NCI-H82 treated with DMSO at 0.1 percent for 48 hours (cell line): ENCODE data around the gene LIPC.
A peak's percentile ranks its signal among the peaks of the same experiment; 100 is the strongest.

ENCODE experiments used
- DNase-seq: peaks from one replicate; lab custom pipeline; 2025; ENCODE audit not compliant: unreplicated experiment; lab: John Stamatoyannopoulos, UW

The LIPC gene

DNA sequence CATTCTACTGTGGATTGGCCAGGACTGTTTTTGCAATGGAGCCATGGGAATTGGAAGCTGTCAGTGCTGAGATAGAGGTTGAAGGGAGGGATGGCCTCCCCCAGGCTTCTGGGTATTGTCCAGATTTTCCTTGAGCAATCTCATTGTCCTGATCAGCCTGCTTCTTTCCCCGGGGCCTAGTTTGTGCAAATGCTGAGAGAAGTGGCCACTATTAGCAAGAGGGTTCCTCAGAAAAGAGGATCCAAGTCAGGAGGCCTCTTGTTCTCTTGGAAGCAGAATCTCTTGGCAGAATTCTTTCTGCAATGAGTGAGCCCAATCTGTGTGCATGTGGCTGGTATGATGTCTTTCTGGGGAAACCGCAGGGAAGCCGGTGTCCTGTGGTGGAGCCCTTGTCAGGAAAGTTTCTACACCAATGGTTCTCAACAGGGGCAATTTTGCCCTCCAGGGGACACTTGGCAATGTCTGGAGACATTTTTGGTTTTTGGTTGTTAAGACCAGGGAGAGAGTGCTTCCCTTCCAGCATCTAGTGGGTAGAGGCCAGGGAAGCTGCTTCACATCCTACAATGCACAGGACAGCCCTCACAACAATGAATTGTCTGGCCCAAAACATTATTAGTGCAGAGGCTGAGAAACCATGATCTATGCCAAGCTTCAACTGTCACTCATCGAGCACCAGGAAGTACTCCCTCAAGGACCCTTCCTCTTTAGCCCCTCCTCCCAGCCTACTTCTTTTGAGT is 2.0 kb downstream of the LIPC start:
- no peak for DNase-seq

DNA sequence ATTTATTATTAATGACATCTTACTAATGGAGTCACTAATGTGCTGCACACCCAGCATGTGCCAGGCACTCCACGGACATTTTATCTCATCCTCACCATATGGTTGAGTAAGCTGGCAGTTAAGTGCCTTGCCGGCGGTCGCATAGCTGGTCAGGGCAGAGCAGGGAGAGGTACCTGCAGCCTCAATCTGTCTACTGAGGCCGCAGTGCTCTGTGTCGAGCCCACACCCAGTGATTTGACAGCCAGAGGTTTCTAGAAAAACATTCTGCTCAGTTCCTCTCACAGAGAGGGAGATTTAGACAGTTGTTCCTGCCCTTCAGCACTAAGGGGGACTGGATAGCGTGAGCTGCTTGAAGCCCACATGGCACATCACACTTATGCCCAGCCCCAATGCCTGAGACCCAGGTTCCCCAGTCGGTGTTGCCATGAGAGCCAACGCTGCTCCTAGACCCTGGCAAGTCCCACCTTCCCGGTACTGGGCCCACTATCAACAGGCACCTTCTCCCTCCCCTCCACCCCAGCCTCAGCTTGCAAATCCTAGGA is 2.6 kb downstream of the LIPC start:
- DNase-seq, result no peak

DNA sequence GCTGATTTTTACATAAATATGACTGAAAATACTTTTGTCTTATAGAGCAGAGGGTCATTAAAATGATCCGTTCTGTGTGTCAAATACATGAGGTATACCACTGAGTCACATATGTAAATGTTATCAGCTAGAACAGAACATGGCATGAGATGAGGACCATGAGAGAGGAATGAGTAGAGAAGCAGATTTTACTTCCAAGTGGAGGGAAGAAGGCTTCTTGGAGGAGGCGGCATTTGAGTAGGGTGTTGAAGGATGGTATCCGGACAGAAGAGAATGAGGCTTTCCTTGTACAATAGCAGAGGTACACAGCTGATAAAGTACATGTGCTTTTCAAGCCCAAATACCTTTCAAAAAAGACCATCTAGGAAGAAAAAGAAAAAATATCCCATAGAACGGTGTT is 4.8 kb downstream of the LIPC start:
- no peak for DNase-seq

DNA sequence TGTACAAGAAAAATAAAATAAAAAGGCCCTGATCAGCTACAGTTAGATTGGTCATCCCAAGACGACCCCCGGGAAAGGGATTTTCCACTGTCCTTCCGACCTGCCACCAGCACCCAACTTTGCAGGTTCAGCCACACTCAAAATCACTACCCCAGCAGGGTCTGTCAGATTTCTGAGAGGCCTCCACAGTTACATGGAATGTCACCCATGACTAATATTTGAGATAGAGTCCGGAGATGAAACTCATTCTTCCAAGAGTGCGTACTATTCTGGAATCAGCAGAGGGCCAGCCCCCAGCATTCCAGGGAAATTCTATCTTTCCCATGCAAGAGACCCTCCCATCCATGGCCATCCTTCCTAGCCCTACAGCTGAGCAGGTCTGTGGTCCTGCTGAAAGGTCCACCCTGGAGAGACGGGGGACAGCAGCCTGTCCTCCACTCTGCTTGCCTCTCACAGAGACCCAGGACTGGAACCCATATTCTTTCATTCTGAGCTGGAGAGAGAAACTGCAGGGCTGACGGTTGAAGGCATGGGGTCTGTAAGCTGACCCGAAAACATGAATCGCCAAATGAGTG is 5.8 kb downstream of the LIPC start:
- no peak for DNase-seq

DNA sequence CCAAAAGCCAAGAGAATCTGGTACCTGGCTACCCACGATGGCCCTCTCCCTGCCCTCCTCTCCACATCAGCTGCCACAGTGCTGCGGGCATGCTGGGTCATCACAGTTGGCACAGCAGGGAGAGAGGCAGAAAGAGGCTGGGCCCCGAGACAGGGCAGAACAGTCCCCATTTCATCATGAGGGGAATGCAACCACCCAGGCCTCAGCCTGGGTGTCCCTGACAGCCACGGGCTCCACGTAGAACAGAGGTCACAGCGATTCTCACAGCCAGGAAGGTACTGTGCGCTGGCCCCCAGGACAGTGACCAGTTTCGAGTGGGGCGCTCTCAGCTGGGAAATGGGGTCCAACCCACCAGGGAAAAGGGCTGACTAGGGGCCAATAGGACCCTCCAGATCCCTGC is 6.3 kb downstream of the LIPC start:
- no peak for DNase-seq

DNA sequence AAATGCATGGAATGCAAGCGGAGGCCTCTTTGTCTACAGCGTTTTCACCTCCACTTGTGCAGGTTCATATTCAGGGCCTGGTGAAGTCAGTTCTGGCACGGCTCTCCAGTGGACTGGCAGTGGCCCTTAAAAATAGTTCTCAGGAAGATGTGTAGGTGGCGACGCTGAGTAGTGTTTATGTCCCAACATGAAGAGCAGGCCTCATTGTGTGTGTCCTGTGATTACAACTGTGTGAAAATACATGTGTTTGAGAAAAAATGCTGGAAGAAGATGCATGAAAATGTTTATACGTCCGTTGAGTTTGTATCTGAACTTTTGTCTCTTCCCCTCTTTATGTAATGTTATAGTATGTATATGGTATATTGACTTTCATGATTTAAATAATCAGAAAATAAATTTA is 7.2 kb downstream of the LIPC start:
- peak; percentile 47 for DNase-seq

DNA sequence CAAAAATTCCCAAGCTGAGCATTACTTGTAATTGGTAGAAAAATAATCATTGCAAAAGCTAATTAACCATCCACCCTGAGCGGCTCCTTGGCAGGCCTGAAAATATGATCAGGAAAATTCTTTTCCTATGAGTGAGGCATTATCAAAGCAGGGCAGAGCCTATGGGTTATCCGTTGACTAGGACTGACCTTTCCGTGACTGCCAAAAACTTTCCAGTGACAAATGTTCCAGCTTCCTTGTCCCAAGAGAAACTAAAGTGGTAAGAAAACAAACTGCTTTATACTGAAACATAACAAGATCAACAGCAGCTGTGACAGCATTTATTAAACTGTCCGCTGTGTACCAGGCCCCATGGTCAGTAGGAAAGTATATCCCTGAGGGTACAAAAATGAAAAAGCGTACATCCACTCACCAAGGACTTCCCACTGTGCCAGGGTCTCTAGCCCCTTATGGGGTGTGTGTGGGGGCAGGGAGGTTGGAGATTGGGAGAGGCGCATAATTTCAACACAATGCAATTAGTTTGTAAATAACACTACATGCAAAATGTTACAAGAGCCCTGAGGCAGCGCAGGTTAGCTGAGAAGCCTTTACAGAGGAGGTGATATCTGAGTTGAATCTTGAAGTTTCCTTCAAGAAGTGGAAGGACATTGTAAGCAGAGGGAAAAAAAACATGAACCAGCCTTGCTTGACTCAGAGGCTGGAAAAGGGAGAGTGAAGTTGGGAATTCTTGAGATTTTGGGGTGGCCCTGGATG is 8.5 kb downstream of the LIPC start:
- peak; percentile 3 for DNase-seq

DNA sequence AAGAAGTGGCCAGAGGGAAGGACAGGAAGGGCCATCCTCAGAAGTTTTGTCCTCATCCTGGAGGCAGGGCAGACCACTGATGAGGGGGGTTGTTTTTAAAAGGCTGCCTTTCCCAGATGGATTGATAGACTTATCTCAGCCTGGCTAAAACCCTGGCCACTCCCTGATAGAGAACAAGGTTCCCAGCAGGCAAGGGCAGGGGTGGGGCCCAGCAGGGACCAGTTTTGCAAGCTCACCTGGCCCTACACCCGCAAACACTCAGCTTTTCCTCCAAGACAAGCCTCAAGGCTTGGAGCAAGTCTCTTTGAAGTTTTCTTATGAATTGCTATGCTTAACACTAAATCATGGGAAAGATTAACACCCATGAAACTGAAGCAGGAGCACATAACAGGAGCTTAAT is 9.1 kb downstream of the LIPC start:
- peak; percentile 21 for DNase-seq

DNA sequence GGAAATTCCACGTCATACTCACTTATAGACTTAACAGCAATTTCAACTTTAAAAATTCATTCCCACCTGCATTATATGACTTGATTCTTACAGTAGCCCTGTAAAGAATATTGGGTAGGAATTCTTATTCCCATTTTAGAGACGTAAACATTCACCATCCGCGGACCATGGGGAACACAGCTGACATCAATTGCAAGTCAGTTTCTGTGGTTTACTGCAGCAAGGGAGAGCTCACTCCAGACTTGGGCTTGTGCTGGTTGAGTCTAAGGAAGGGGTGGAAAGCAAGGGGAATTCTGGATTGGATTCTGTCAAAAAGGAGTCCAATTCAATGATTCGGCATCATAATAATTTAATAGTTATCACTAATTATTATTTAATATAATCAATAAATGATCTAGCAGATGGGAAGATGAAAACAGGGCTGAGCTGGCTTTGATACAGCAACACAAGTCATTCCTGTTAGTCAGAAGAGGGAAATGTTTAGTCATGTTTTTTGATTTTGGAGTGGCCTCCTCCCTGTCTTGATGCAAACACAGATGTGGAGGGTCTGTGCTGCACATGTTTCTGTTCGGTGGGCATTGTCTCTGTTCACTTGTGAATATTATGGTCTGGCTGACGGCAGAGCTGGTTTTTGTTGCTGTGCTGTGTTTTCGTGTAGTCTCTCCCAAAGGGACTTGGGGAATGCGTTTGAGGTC is 9.7 kb downstream of the LIPC start:
- no peak for DNase-seq

DNA sequence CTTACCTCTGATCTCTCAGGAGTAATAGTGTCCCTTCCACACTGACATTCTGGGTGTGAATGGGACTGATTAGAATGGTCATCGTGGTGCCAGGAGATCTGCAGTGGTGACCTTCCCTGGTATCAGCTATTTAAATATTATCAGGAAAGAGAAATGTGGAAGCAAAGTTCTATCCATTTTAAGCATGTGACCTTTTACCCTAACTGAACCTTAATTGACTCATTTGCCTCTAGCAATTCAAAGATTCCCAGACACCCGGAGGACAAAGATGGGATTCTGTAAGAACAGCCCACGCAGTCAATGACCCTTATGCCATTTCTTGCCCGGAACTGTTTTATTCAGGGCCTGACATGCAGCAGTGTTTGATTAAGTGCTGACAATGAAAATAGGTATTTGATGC is 10.3 kb downstream of the LIPC start:
- DNase-seq, result no peak

DNA sequence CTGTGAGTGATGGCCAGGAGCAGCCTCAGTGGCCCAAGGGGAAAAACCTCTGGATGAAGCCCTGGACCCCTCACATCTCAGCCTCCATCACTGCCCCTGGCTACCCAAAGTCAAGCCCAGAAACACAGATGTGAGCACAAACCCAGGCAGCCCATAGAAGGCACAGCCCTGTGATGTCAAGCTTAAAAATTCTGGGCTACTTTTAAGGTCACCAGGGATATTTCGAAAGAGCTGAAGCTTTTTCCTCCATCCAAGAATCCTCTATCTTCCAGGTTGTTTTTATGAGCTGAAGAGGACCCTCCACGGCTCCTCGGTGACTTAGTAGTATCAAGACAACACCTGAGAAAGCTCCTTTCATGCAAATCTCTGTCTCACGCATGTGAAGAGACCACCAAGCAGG is 11.5 kb downstream of the LIPC start:
- DNase-seq, result no peak

DNA sequence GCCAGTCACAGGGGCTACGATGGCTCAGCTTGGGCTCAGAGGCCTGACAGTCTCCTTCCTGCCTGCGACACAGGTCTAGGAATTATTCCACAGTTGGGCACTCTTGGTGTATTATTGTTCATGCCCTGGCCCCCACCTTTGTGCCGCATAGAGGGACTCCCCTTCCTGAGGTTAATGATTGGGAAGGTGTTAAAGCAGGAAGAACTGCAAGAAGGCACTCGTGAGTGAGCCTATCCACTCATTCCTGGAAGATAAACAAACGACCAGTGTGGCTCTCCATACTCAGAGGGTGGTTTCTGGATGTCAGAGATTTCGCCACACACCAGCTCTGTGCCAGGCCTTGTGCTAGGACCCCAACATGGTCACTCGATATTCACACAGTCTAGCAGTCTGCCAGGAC is 12.3 kb downstream of the LIPC start:
- no peak for DNase-seq

DNA sequence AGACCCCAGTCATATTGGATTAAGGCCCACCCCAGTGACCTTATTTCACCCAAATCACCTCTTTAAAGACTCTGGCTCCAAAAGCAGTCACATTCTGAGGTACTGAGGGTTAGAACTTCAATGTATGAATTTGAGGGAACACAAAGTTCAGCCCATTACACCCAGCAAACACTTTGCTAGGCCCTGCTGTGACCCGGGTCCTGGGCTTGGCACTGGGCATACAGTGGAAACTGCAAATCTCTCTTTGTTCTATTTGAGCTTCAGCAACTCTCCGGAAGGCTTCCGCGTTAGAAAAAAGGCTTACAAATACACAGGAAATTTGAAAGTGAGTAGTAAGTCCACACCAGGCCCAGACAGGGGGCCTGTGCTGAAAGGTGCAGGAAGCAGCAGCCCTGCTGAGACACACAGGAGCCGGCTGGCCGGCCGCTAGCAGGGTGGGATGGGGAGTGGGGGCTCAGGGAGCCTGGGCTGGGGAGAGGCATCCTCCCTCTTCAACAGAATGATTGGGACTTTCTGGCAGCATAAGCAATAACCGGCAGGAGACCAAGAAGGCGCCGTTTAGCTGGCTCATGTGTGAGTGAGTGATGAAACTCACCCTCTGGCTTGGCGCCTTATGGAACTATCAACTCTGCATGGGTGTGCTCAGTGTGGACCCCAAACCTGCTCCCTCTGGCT is 13.0 kb downstream of the LIPC start:
- no peak for DNase-seq

DNA sequence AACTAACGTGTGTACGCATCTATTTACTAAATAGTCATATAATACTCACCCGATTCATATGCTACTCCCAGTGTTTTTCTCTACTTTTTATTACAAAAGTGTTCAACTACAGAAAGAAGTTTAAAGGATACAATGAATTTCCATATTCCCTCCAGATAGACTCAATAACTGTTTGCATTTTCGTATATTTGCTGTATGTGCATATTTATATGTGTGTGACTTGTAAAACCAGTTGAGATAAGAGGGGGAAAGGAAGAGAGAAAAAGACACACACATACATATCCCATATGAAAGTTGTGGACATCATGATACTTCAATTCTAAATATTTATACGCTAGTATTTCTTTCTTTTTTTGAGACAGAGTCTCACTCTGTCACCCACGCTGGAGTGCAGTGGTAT is 14.1 kb downstream of the LIPC start:
- no peak for DNase-seq

DNA sequence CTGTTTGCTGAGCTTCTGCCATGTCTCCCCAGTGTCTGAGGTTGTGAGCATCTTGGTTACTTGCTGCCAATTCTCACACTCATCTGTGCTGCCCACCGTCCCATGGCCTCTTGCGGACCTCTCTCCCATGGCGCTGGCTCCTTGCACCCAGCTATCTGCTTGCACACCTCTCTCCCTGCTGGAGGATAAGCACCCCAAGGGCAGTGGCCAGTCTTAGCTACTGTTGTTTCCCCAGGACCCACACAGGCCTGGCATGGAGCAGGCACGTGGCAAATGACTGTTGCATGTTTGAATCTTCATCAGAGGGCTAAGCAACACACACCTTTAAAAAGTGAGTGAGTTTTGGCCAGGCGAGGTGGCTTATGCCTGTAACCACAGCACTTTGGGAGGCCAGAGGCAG is 14.7 kb downstream of the LIPC start:
- no peak for DNase-seq

DNA sequence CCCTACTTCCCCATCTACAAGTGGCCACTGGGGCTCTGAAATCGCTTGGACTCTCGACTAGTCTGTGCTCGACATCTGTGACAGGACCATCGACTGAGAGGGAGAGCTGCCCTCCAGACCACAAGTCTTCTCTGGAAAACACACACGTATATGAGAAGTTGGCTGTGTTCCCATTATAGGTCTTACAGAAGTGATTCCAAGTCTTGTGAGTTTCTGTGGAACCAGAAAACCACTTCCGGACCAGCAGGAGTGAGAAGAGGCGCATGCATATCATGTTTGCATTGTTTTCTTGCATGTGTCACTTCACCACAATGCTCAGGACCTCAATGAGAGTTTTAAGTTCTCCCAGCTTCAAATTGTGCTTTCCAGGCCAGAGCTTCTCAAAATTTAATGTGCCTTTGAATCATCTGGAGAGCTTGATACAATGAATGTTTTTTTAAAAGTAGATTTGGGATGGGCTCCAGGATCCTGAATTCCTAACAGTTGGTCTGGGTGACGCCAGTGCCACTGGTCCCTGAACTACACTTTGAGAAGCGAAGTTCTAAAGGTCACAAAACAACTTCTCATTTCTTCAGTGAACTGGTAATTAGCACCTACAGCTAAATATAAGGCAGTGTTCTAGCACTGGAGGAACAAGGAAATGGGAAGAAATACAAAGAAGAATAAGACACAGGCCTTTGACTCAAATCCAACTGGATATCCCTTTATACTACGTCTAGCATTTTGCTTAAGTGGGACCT is 15.7 kb downstream of the LIPC start:
- no peak for DNase-seq

DNA sequence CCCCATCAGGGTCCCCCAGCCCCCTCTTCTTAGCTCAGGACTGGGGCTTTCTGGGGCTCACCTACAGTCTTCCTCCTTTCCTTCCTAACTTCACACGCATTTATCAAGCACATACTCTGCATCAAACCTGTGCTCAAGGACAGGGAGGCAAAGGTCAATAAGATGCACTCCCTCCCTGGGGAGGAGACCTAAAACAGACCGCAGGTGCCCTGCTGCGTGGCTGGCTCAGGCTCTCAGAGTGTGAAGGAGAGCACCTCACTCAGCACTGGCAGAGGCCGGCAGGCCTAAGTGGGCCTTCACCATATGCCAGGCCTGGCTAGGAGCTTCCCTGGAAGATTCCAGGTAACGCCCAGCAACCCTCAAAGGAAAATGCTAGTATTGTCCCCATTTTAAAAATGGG is 16.5 kb downstream of the LIPC start:
- DNase-seq, result no peak

DNA sequence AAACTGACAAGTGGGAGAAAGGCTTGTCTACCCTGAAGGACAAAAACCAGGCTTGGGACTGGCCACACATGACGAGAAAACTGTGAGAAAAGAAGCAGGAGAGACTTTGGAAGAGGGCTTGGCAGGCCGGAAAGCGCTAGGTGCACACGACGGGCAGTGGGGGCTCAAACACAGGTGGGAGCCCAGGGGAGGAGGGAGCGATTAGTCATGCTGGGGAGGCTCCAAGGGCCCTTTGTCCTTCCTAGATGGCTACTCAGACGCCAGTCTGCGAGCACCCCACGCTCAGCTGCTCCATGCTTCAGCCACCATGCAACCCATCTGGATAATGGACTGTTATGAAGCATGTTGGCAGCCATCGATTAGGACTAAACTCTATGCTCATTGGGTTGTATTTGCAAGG is 17.1 kb downstream of the LIPC start:
- DNase-seq, result no peak

DNA sequence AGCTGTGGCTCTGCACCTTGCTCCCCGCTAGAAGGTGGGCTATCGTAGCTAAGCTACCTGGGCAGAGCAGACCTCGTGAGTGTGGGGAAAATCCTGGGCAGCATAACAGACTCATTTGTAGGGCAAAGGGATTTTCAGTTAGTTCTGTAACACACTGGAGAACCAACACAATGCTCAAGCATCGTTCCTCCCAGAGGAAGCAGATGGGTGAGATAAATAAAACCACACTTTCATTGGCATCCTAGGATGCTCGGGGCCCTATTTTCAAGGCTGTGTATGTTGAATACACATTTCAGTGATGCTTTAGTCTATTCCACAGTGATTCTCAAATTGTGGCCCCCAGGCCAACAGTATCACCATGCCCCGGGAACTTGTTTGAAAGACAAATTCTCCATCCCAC is 20.0 kb downstream of the LIPC start:
- DNase-seq, result no peak

DNA sequence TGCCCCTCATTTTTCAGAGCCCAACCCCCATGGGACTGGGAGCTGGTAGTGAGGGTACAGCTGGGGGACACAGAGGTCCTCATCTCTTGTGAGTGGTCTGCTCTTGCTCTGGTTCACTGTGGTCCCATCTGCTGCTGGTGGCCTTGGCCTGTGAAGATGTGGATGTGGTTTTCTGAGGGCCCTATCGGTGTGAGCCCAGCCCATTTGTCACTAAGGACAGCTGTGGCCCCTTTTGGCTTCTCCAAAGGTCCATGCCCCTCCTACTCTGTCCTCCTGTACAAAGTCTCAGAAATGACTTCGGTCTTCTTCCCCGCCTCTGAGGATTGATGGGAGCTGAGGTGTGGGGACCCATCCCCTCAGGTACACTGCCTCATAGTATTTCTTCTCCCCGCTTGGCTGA is 21.0 kb downstream of the LIPC start:
- no peak for DNase-seq
